Measurements from ENCODE around the gene DSCAML1.

Gene DSCAML1

GRCh38 chr11:117482881-117483280 lies 314.1 kb downstream of the DSCAML1 start:
- no peak for DNase-seq

GRCh38 chr11:117481885-117482284 lies 315.1 kb downstream of the DSCAML1 start:
- DNase-seq = no peak

- no peak for DNase-seq
Measured at GRCh38 chr11:117481036-117481435, 316.0 kb downstream of the DSCAML1 start.

GRCh38 chr11:117480221-117480620 lies 316.8 kb downstream of the DSCAML1 start:
- DNase-seq = no peak

- DNase-seq = no peak
Measured at GRCh38 chr11:117479372-117479771, 317.6 kb downstream of the DSCAML1 start.

GRCh38 chr11:117478926-117479325 lies 318.1 kb downstream of the DSCAML1 start:
- DNase-seq = no peak

- no peak for DNase-seq
Measured at GRCh38 chr11:117478126-117478860, 318.7 kb downstream of the DSCAML1 start.

GRCh38 chr11:117477721-117478120 lies 319.3 kb downstream of the DSCAML1 start:
- no peak for DNase-seq

- no peak for DNase-seq
Measured at GRCh38 chr11:117476531-117477142, 320.4 kb downstream of the DSCAML1 start.

- no peak for DNase-seq
Measured at GRCh38 chr11:117475716-117476530, 321.1 kb downstream of the DSCAML1 start.

GRCh38 chr11:117473481-117474091 lies 323.4 kb downstream of the DSCAML1 start:
- DNase-seq = no peak

- DNase-seq = no peak
Measured at GRCh38 chr11:117471776-117472175, 325.2 kb downstream of the DSCAML1 start.

GRCh38 chr11:117470576-117470975 lies 326.4 kb downstream of the DSCAML1 start:
- no peak for DNase-seq

GRCh38 chr11:117468888-117469287 lies 328.1 kb downstream of the DSCAML1 start:
- no peak for DNase-seq

GRCh38 chr11:117467770-117468169 lies 329.2 kb downstream of the DSCAML1 start:
- DNase-seq = no peak

GRCh38 chr11:117466966-117467365 lies 330.1 kb downstream of the DSCAML1 start:
- DNase-seq = no peak

- DNase-seq = no peak
Measured at GRCh38 chr11:117465236-117465997, 331.6 kb downstream of the DSCAML1 start.

GRCh38 chr11:117464778-117465177 lies 332.2 kb downstream of the DSCAML1 start:
- no peak for DNase-seq

GRCh38 chr11:117462864-117463247 lies 334.2 kb downstream of the DSCAML1 start:
- no peak for DNase-seq

GRCh38 chr11:117462183-117462863 lies 334.7 kb downstream of the DSCAML1 start:
- no peak for DNase-seq

GRCh38 chr11:117461396-117462182 lies 335.4 kb downstream of the DSCAML1 start:
- no peak for DNase-seq
